Omental fat pad (tissue), 4 donors: ENCODE measurements around the gene RFX4. TPM values are rescaled to one million over a fixed set of nuclear protein-coding genes. Genes with fewer than 3 reads are reported as not detected.

Experiments
- ATAC-seq: fragments of 150-250 bp; one replicate; pipeline ENCODE4 v1.9.1; 2016; ENCODE audit warnings: mild to moderate bottlenecking, moderate library complexity; ENCODE audit not compliant: low FRiP score
- DNase-seq: peaks from one replicate; pipeline ENCODE4 v3.0.0-alpha.2; 2019; ENCODE audit warnings: low spot score
- total RNA-seq, 4 donors: library from RNA; depleted of rRNA; stranded (reverse); fragments of >200 nt; gene quantifications; one replicate each; pipeline ENCODE4 v1.1.0, GENCODE V29; 2016
- TF ChIP-seq, protein P1 (sequence below), 3 donors: fragments of 450-650 bp; IDR thresholded peaks; one replicate each; pipeline ENCODE4 v1.5.1; 2016 to 2017; ENCODE audit warnings: antibody characterized with exemption in 3 of 3, mild to moderate bottlenecking in 3 of 3, moderate library complexity in 2 of 3

The RFX4 gene
- total RNA-seq, 4 donors from 2014 or later, result not detected

- TF ChIP-seq, protein P1, sequence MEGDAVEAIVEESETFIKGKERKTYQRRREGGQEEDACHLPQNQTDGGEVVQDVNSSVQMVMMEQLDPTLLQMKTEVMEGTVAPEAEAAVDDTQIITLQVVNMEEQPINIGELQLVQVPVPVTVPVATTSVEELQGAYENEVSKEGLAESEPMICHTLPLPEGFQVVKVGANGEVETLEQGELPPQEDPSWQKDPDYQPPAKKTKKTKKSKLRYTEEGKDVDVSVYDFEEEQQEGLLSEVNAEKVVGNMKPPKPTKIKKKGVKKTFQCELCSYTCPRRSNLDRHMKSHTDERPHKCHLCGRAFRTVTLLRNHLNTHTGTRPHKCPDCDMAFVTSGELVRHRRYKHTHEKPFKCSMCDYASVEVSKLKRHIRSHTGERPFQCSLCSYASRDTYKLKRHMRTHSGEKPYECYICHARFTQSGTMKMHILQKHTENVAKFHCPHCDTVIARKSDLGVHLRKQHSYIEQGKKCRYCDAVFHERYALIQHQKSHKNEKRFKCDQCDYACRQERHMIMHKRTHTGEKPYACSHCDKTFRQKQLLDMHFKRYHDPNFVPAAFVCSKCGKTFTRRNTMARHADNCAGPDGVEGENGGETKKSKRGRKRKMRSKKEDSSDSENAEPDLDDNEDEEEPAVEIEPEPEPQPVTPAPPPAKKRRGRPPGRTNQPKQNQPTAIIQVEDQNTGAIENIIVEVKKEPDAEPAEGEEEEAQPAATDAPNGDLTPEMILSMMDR (IDR thresholded peaks at IDR 0.05), result no peak
- ATAC-seq (no peak), DNase-seq (no peak)
Measured at GRCh38 chr12:106767206-106767605, 184.4 kb downstream of the RFX4 start.

- TF ChIP-seq, protein P1 (IDR thresholded peaks at IDR 0.05), result no peak
- DNase-seq (no peak), ATAC-seq (peak; percentile 33)
Measured at GRCh38 chr12:106767954-106768822, 185.4 kb downstream of the RFX4 start.

GRCh38 chr12:106769078-106769477 is 186.3 kb downstream of the RFX4 start:
- TF ChIP-seq, protein P1 (IDR thresholded peaks at IDR 0.05), result no peak
- DNase-seq (no peak), ATAC-seq (peak; percentile 66)

DNA sequence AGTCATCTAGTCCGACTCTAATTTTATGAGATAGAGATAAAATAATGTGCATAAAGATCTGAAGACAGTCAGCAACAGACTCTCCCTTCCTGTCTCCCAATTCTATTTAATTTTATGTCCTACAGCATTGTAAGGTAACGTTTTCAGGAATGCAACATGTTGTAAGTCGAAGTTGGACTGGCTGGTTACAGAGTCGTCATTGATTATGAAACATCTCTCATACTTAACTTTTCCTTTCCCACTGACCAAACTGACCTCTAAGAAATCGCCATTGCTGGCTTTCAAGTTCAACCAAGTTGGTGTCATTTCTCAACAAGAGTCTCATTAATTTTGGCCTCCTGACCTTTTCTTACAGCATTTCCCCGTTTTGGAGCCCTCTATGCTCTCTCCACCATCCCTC is 186.7 kb downstream of the RFX4 start:
- TF ChIP-seq, protein P1 (IDR thresholded peaks at IDR 0.05), result no peak
- DNase-seq, result no peak
- ATAC-seq, result peak; percentile 11

GRCh38 chr12:106771425-106771824 is 188.6 kb downstream of the RFX4 start:
- TF ChIP-seq, protein P1 (IDR thresholded peaks at IDR 0.05), result no peak
- DNase-seq (no peak), ATAC-seq (no peak)

DNA sequence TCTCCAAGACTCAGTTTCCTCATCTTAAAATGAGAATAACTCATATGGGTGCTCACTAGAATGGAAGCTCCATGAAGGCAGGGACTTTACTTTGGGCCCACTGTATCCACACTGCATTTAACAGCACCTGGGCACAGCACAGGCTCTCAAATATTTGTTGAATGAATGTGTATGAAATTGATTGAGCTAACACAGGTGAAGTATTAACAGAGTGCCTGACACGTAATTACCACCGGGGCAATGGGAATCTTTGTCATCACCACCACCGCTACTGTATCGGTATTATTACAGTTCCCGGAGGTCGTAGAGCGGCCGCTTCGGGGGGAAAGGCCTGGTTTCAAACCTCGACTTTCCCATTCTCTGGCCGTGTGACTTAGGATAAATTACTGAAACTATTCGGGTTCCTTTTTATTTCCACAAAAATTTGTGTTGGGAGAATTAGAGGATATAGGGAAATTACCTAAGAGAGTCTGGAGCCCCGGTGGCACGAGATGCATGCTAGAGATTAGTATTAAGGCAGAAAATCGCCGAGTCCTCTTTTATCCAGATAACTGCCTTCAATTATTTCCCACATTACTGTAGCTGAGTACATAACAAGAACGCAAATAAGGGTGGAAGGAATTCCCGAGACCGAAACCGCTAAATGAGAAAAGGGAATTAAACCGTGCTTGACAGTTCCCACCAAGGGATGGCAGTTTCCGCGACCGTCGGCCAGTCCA is 190.6 kb downstream of the RFX4 start:
- DNase-seq (no peak), ATAC-seq (no peak)
- TF ChIP-seq, protein P1 (IDR thresholded peaks at IDR 0.05), result no peak
